HepG2 (cell line): Measurements from ENCODE around the gene SLC1A4. TPM values are rescaled to one million over a fixed set of nuclear protein-coding genes. Genes with fewer than 3 reads are reported as not detected.
A peak's percentile ranks its signal among the peaks of the same experiment; 100 is the strongest.

Source experiments
- ATAC-seq: fragments of 200-7000 bp; cut with Tn5 transposase; 3 replicates; pipeline ENCODE4 v1.9.1; 2020; ENCODE audit warnings: mild to moderate bottlenecking, moderate library complexity
- BruUV-seq: library from RNA; stranded (reverse); fragments of 400-500 nt; replicated peaks from 2 replicates; lab custom pipeline; 2021; lab: Mats Ljungman, UMichigan
- CTCF ChIA-PET: fragments of 300-600 bp; formaldehyde crosslinking; extraction: SDS; loops from one replicate; lab custom pipeline; 2021; ENCODE audit warnings: low total read pairs, inconsistent platforms, low intra/inter-chr PET ratio; lab: Yijun Ruan, JAX
- POLR2A ChIA-PET: fragments of 350-600 bp; sonication (Branson Sonifier 250); formaldehyde crosslinking; loops from one replicate; lab custom pipeline; 2020; ENCODE audit warnings: antibody characterized with exemption, inconsistent platforms; lab: Yijun Ruan, JAX
- DNase-seq: peaks from one replicate; pipeline ENCODE4 v3.0.0-alpha.2; 2015; ENCODE audit warnings: low spot score
- FAIRE-seq: peaks from 3 replicates; lab custom pipeline; 2011; peaks lifted over from hg19 to GRCh38; lab: Jason Lieb, UNC
- H2AFZ ChIP-seq: one replicate; pipeline ENCODE4 v1.6.1; 2011; ENCODE audit warnings: low read length, inconsistent platforms
- H3K27ac ChIP-seq: fragments of 300-600 bp; 3 replicates; pipeline ENCODE4 v1.8.0; 2011; ENCODE audit warnings: mixed run types, mild to moderate bottlenecking, mixed read lengths, low read length, inconsistent platforms; ENCODE audit not compliant: insufficient read depth; ENCODE audit errors: extremely low read length
- H3K27me3 ChIP-seq, 2 experiments: fragments of 200-600 bp in 1 of 2; 2 replicates in 1 of 2; 3 replicates in 1 of 2; pipeline versions ENCODE4 v1.6.0 to v1.8.0; 2011; ENCODE audit warnings: low read length in 2 of 2, mild to moderate bottlenecking in 2 of 2, moderate library complexity in 2 of 2, inconsistent platforms in 1 of 2; ENCODE audit not compliant: insufficient read depth in 2 of 2, control insufficient read depth in 1 of 2
- H3K36me3 ChIP-seq, 2 experiments: fragments of 200-600 bp in 1 of 2; replicated peaks in 1 of 2; 2 replicates in 1 of 2; 3 replicates in 1 of 2; pipeline versions ENCODE4 v1.5.1 to v1.8.0; 2011; ENCODE audit warnings: low read length in 2 of 2, inconsistent platforms in 1 of 2; ENCODE audit not compliant: insufficient read depth in 2 of 2, control insufficient read depth in 1 of 2
- H3K4me1 ChIP-seq: 2 replicates; pipeline ENCODE4 v1.5.1; 2012; ENCODE audit warnings: low read length, inconsistent platforms; ENCODE audit not compliant: insufficient read depth
- H3K4me2 ChIP-seq: 2 replicates; pipeline ENCODE4 v1.6.0; 2011; ENCODE audit warnings: low read depth, low read length, inconsistent platforms
- H3K4me3 ChIP-seq, 3 experiments: fragments of 200-600 bp in 1 of 3; sonication (generic), shearing (Covaris generic) in 1 of 3; replicated peaks in 1 of 3; 2 replicates each; pipeline ENCODE4 v1.5.1; 2011 to 2016; ENCODE audit warnings: low read length in 3 of 3, inconsistent platforms in 2 of 3, low read depth in 2 of 3, mild to moderate bottlenecking in 2 of 3, control low read depth in 1 of 3, mixed read lengths in 1 of 3; ENCODE audit not compliant: insufficient read depth in 1 of 3
- H3K79me2 ChIP-seq: one replicate; pipeline ENCODE4 v1.6.1; 2011; ENCODE audit warnings: low read length, inconsistent platforms; ENCODE audit not compliant: insufficient read depth
- H3K9ac ChIP-seq: 2 replicates; pipeline ENCODE4 v1.6.0; 2011; ENCODE audit warnings: mild to moderate bottlenecking, low read depth, low read length, inconsistent platforms; ENCODE audit not compliant: insufficient read depth
- H3K9me3 ChIP-seq: 2 replicates; pipeline ENCODE4 v1.5.1; 2012; ENCODE audit warnings: mild to moderate bottlenecking, low read length
- H4K20me1 ChIP-seq: 2 replicates; pipeline ENCODE4 v1.6.0; 2011; ENCODE audit warnings: inconsistent platforms, mild to moderate bottlenecking, low read length, moderate library complexity; ENCODE audit not compliant: insufficient read depth
- CTCF ChIP-seq: sonication (generic); formaldehyde crosslinking; IDR thresholded peaks from 2 replicates; pipeline ENCODE4 v1.5.0; 2020; ENCODE audit warnings: mild to moderate bottlenecking, missing genetic modification reagents, moderate library complexity
- FOXP4 ChIP-seq: sonication (generic); formaldehyde crosslinking; IDR thresholded peaks from 2 replicates; pipeline ENCODE4 v1.4.0; 2020; ENCODE audit warnings: missing genetic modification reagents
- HIC2 ChIP-seq: sonication (generic); formaldehyde crosslinking; IDR thresholded peaks from 2 replicates; pipeline ENCODE4 v1.9.0; 2022; ENCODE audit warnings: low read depth, missing genetic modification reagents
- UBTF ChIP-seq: sonication (generic); formaldehyde crosslinking; IDR thresholded peaks from 2 replicates; pipeline ENCODE4 v1.4.0; 2020; ENCODE audit warnings: mild to moderate bottlenecking, missing genetic modification reagents
- ZNF354B ChIP-seq: sonication (generic); formaldehyde crosslinking; IDR thresholded peaks from 2 replicates; pipeline ENCODE4 v1.8.0; 2022; ENCODE audit warnings: mild to moderate bottlenecking, missing genetic modification reagents
- ZNF414 ChIP-seq: sonication (generic); formaldehyde crosslinking; IDR thresholded peaks from 2 replicates; pipeline ENCODE4 v1.5.0; 2020; ENCODE audit warnings: missing genetic modification reagents
- ZNF547 ChIP-seq: sonication (generic); formaldehyde crosslinking; IDR thresholded peaks from 2 replicates; pipeline ENCODE4 v1.5.1; 2020; ENCODE audit warnings: mild to moderate bottlenecking, missing genetic modification reagents
- ZNF574 ChIP-seq: sonication (generic); formaldehyde crosslinking; IDR thresholded peaks from 2 replicates; pipeline ENCODE4 v1.4.0; 2020; ENCODE audit warnings: missing genetic modification reagents
- WGBS: methylation state at CpG from one replicate; pipeline ENCODE4 v1.1.6; 2017; ENCODE audit warnings: low lambda C conversion rate; 5-methylcytosine and 5-hydroxymethylcytosine counted together
- in situ Hi-C: cut with HindIII; loops from 2 replicates; pipeline ENCODE4 v1.10.0; 2017; ENCODE audit warnings: low pct_unique_long_range_greater_than_20kb; ENCODE audit not compliant: extremely low pct_ligation_motif_present
- intact Hi-C: fragments of 100-400 bp; cut with micrococcal nuclease; formaldehyde crosslinking; loops from one replicate; pipeline ENCODE4 v1.10.0; 2022; ENCODE audit not compliant: unreplicated experiment
- polyA plus RNA-seq, 8 experiments: library from polyadenylated mRNA; depleted of rRNA in 3 of 8; stranded (reverse) in 7 of 8; unstranded in 1 of 8; fragments of >200 nt; fragmentation: Illumina TruSeq in 4 of 8; extraction: Trizol in 4 of 8; gene quantifications; 2 replicates each; pipeline versions ENCODE4 v1.2.1 to v1.2.3, GENCODE V29; 2011 to 2016; ENCODE audit warnings: low read depth in 4 of 8, missing spikeins in 1 of 8, mixed read lengths in 1 of 8; ENCODE audit not compliant: insufficient read depth in 1 of 8
- total RNA-seq, 5 experiments: library from RNA; depleted of rRNA; stranded (reverse); fragments of >200 nt; fragmentation: Illumina TruSeq; extraction: Trizol; gene quantifications; 2 replicates each; pipeline ENCODE4 v1.2.3, GENCODE V29; 2016; ENCODE audit warnings: low read depth in 1 of 5

SLC1A4 gene
- total and polyA plus RNA-seq, 2 of the 13 experiments (the other 11 are each of a cell fraction or from before 2014, with no cell fraction given) = 21.0 to 39.6 TPM

GRCh38 chr2:64942693-64943092, 46.5 kb upstream of the SLC1A4 start:
- no peaks in the 10 kb centered on the region for H4K20me1 ChIP-seq
- ChIA-PET POLR2A (interaction anchor here (0.6 to 2.0 kb wide), 2 partner anchors 20 to 25 kb away, joined by 3 to 7 read pairs; no protein-coding TSS in a partner anchor), CTCF (no interaction called here)
- TF ChIP-seq UBTF (CRISPR knock-in tag) (no peak), ZNF547 (CRISPR knock-in tag) (no peak), ZNF414 (CRISPR knock-in tag) (no peak), FOXP4 (CRISPR knock-in tag) (no peak), HIC2 (CRISPR knock-in tag) (0 out of 2 replicates have a peak, but pooled peaks have one; percentile 18), ZNF574 (CRISPR knock-in tag) (peak; percentile 39; the same call in 1 of the 2 replicates), CTCF (CRISPR knock-in tag) (peak; percentile 33; the same call in 1 of the 2 replicates), ZNF354B (CRISPR knock-in tag) (no peak)
- no peak overlapping the region for H3K27ac ChIP-seq
- H3K4me2 ChIP-seq = no peak overlapping the region
- H3K27me3 ChIP-seq = no peaks in the 10 kb centered on the region; a peak in 1 of 5 replicates
- FAIRE-seq (no peak), ATAC-seq (peak; percentile 27), DNase-seq (no peak)
- H2AFZ ChIP-seq = no peak overlapping the region
- 79% methylated on average over 4 of the region's 5 CpGs for WGBS
- no peaks in the 10 kb centered on the region for H3K9me3 ChIP-seq
- H3K4me3 ChIP-seq = no peak overlapping the region
- in situ Hi-C loops = loop anchor here (5.0 kb wide), 1 partner anchor 45 kb away; the partner anchor contains the start of gene SLC1A4
- intact Hi-C loops = loop anchor here (2.0 kb wide), 1 partner anchor 44 kb away; no protein-coding TSS in a partner anchor
- no peak overlapping the region for H3K9ac ChIP-seq
- no peaks in the 10 kb centered on the region for H3K36me3 ChIP-seq
- H3K4me1 ChIP-seq = peaks cover 81% of the 10 kb centered on the region
- no TSS peak for BruUV-seq
- no peaks in the 10 kb centered on the region for H3K79me2 ChIP-seq
